ENCODE results near the gene MBP. TPM values are rescaled to one million over a fixed set of nuclear protein-coding genes. Genes with fewer than 3 reads are reported as not detected.

MBP gene
- total RNA-seq, 4 donors from 2014 or later, result 18.1 to 58.8 (median 30.6) TPM

DNA sequence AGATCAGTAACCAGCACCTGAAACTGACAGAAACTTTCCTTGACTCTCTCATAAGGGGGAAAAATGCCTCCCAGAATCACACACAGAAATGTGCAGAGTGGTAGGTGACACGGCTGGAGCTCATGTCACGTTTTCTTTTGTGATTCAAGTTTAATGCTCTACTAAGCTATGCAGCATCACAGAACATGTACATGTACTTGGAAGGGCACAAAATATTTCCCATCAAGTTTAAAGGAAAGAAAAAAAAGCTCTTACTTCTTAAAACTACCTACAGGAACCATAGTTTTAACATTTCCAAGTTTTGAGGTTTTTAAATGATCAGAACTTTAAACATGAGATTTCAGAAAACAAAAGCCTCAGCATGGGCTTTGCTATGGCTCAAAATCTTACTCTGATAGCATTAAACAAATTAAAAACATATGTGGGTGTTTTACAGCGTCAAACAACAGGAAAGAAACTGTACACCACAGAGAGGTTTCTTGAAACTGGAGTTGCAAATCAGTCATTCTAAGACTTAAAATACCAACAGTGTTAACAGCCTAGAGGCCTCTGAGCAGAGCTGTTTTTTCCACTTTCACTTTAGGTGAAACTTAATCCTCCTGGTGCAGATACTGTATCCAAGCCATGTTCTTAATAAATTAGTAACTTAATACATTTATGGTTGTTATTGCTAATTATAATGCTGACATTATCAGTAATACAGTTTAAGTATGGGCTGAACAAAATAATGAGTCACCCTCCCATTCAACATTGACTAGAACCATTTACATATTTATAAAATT lies 30.1 kb downstream of the MBP start:
- TF ChIP-seq CTCF (IDR thresholded peaks at IDR 0.05; ENCODE audit: low read depth), result no peak

- TF ChIP-seq CTCF (IDR thresholded peaks at IDR 0.05; ENCODE audit: low read depth), result no peak
Observed at GRCh38 chr18:77101410-77102258, 30.9 kb downstream of the MBP start.

DNA sequence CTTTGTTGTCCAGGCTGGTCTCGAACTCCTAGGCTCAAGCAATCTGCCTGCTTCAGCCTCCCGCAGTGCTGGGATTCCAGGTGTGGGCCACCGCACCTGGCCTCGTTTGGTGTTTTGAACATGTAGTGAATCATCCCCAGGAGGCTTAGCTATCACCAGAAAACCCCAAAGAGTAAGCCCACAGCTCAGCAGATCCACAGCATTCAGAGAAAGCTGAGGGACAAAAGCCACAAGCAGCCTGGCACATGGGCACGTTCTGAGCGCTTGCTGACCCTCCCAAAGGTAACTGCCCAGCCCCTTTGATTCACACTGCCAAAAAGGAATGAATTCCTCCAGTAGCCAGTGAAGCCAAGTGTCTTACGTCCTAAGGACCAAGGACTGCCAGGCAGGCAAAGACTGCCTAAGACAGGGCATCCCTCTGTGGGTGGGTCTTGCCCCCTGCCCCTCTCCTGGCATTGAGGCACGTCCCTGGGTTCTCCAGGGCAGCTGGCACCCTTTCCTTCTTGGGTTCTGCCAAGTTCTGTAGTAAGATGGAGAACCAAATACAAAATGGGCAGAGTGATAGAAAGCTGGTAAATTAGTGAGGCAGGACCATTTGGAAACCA lies 31.7 kb downstream of the MBP start:
- no peak for TF ChIP-seq CTCF (IDR thresholded peaks at IDR 0.05; ENCODE audit: low read depth)

DNA sequence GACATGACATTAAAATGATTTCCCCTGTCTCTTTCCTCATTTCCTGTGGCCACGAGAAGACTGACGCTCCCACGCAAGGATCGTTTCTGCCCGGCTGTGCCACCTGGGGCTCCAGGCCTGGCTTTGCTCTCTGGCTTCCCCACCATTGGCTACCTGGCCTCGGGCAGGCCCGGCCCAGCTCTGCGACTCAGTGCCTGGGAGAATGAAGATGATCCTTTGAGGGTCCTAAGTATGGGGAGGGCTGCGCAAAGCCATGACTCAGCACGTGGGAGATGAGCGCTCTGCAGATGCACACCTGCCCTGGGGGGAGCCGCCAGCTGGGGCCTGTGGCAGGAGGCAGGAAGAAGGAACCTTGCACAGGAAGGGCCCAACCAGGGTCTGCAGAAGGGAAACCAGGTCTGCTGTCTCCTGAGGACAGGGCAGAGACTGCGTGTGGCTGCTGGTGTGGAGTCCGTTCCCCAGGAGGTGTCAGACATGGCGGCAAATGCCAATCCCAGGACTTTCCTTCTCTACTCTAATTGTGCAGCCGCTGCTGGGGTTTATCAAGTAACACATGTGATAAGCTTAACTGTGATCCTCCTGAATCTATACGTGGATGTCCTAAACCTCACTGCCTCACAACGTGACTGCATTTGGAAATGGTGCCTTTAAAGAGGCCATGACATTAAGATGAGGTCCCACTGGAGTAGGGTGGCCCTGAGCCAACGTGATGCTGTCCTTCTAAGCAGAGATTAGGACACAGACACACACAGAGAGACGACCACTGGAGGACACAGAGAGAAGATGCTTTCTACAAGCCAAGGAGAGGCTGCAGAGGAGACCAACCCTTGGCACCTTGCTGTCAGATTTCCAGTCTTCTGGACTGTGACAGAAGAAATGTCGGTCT lies 32.9 kb downstream of the MBP start:
- no peak for TF ChIP-seq CTCF (IDR thresholded peaks at IDR 0.05; ENCODE audit: low read depth)

DNA sequence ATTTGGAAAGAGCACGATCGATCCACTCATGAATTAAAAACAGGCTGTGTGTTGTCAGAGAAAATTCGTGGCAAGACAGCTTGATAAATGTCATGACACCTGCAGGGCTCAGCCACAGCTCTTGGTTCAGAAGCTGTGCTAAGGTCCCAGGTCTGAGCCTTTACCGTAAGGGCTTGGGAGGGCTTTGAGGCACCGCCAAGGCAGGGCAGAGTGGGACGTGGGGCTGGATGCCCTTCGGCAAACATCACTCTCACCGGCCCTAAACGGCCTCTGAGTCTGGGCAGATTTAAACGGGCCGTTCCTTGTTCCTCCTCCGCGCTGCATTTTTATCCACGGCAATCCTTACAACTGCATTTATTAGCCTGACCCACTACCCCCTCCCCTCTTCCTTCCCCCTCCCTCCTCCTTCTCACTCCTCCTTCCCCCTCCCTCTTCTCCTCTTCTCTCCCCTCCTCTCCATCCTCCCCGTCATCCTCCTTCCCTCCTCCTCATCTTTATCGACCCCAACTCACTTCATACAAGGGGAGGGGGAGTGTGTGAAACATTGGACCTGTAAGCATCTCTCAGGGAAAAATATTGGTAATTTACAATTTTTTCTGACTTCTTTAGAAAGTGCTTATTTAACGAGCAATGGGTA lies 33.9 kb downstream of the MBP start:
- no peak for TF ChIP-seq CTCF (IDR thresholded peaks at IDR 0.05; ENCODE audit: low read depth)

GRCh38 chr18:77098029-77098428 lies 34.6 kb downstream of the MBP start:
- TF ChIP-seq CTCF (IDR thresholded peaks at IDR 0.05; ENCODE audit: low read depth), result no peak
